MG63 (cell line): ENCODE data around the gene APRT. TPM values are rescaled to one million over a fixed set of nuclear protein-coding genes. Genes with fewer than 3 reads are reported as not detected.

Experiments
- DNase-seq: peaks from one replicate; pipeline ENCODE4 v3.0.0-alpha.2; 2020
- H3K27me3 ChIP-seq: fragments of 250-450 bp; sonication (Bioruptor Pico); 2 replicates; pipeline ENCODE4 v1.5.1; 2020; ENCODE audit warnings: mild to moderate bottlenecking, moderate library complexity
- H3K36me3 ChIP-seq: fragments of 250-450 bp; sonication (Bioruptor Pico); 2 replicates; pipeline ENCODE4 v1.5.1; 2020; ENCODE audit warnings: mild to moderate bottlenecking, moderate library complexity
- H3K4me3 ChIP-seq: fragments of 250-450 bp; sonication (Bioruptor Pico); 2 replicates; pipeline ENCODE4 v1.5.1; 2020; ENCODE audit warnings: mild to moderate bottlenecking, moderate library complexity
- H3K9me3 ChIP-seq: fragments of 250-450 bp; sonication (Bioruptor Pico); 2 replicates; pipeline ENCODE4 v1.5.1; 2020; ENCODE audit warnings: mild to moderate bottlenecking, moderate library complexity
- total RNA-seq: library from RNA; depleted of rRNA; stranded (reverse); fragments of >200 nt; shearing (Covaris generic); gene quantifications from 2 replicates; pipeline ENCODE4 v1.2.3, GENCODE V29; 2014; ENCODE audit warnings: low replicate concordance

APRT gene
- total RNA-seq, 1 experiment from 2014 or later = 290 TPM

DNA sequence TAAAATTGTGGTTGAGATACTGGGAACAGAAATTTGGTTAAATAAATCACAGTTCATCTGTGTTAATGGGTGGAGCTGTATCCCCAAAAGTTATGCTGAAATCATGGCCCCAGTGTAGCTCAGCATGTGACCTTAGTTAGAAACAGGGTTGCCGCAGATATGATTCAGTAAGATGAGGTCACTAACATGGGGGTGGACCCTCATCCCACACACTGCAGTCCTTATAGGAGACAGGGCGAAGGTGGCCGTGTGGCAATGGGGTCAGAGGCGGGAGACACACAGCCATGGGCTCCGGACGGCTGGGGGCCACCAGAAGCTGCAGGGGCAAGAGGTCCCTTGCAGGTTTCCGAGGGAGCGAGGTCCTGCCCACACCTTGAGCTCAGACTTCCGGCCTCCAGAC lies 34.4 kb upstream of the APRT start:
- no peaks in the 10 kb centered on the region for H3K9me3 ChIP-seq
- no peak for DNase-seq
- no peaks in the 10 kb centered on the region for H3K36me3 ChIP-seq
- H3K4me3 ChIP-seq = no peak overlapping the region
- no peaks in the 10 kb centered on the region for H3K27me3 ChIP-seq

- no peaks in the 10 kb centered on the region for H3K9me3 ChIP-seq
- no peak overlapping the region for H3K4me3 ChIP-seq
- no peaks in the 10 kb centered on the region for H3K36me3 ChIP-seq
- no peaks in the 10 kb centered on the region for H3K27me3 ChIP-seq
- DNase-seq = no peak
Measured at GRCh38 chr16:88844419-88845036, 32.8 kb upstream of the APRT start.

- Histone ChIP-seq H3K9me3 (no peaks in the 10 kb centered on the region), H3K27me3 (no peaks in the 10 kb centered on the region), H3K36me3 (no peaks in the 10 kb centered on the region), H3K4me3 (no peak overlapping the region)
- no peak for DNase-seq
Measured at GRCh38 chr16:88843256-88843655, 31.5 kb upstream of the APRT start.

GRCh38 chr16:88842806-88843205 lies 31.1 kb upstream of the APRT start:
- H3K9me3 ChIP-seq = no peaks in the 10 kb centered on the region
- no peak overlapping the region for H3K4me3 ChIP-seq
- no peaks in the 10 kb centered on the region for H3K36me3 ChIP-seq
- no peaks in the 10 kb centered on the region for H3K27me3 ChIP-seq
- DNase-seq = no peak

DNA sequence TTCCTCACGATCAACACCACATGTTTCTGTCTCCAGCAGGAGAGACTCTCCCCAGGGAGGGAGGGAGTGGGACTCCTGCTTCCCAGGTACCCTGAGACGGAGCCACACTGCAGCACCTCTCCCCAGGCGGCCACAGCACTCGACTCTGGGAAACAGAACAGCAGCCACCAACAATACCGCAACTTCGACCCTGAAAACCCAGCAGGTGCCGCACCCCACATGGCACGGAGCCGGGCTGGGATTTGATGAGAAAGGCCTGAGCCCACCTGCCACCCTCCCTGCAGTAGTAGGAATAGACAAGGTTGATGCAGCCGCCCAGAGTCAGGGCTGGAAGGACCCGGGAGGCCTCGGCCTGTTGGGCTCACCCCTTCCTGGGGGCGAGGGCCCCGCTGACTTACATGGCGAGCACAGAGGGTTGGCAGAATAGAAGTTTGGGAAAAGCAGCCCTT lies 30.6 kb upstream of the APRT start:
- H3K4me3 ChIP-seq = no peak overlapping the region
- no peaks in the 10 kb centered on the region for H3K36me3 ChIP-seq
- no peaks in the 10 kb centered on the region for H3K9me3 ChIP-seq
- H3K27me3 ChIP-seq = no peaks in the 10 kb centered on the region
- no peak for DNase-seq

DNA sequence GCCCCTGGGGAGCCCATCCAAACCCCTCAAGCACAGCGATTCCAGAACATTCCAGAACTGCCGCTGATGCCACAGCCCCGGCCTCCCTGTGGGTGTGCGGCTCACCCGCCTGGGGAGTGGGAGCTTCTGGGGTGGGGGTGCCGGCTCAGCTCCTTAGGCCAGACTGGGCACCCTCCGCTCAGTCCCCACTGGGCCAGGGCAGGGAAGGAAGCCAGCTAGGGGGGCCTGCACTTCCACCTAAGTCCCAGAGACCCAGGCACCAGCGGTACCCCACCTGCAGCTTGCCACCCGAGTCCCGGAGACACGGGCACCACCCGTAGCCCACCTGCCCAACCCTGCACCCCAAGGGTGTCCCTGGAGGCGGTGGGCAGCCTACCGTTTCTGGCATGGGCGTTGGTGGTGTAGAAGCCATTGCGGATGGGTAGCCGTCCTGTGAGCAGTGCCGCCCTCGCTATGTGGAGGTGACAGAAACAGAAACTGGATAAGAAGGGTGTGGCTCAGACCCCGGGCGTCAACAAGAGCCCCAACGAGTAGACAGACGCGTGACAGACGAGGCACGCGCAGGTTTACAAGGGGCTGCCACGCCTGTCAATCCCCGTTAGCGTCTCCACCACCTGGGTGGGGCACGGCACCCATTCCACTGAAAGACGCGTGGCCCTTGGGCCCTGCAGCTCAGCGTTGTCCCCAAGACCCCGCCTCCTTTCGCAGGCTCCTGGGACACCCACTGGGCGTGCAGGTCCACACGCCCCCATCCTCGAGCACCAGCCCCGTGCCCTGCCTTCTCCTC lies 30.0 kb upstream of the APRT start:
- Histone ChIP-seq H3K27me3 (no peaks in the 10 kb centered on the region), H3K4me3 (no peak overlapping the region), H3K9me3 (no peaks in the 10 kb centered on the region), H3K36me3 (no peaks in the 10 kb centered on the region)
- DNase-seq = no peak

DNA sequence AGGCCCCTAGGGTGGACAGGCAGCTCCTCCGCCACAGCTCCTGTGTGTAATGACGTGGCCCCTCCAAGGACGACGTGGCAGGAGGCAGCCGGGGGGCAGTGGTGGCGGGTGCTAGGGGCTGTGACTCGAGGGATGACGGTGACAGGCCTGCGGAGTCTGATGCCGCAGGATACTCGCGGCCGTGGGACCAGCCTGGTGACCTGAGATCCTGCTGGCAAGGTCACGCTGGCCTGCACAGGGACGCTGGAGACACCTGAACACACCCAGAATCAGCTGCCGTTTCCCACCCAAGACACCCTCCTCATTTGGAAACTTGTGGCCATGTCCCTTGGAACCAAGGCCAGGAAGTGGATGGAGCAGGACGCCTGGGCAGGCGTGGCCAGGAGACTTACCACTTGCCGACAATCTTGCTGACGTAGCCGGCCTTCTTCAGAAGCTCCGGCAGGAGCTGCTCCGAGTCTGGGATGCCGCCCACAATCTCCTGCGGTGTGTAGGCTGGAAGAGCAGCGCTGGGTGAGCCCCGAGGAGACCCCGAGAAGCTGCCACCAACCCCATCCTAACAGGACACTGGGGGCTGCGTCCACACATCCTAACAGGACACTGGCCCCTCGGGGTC lies 29.0 kb upstream of the APRT start:
- no peak overlapping the region for H3K4me3 ChIP-seq
- H3K36me3 ChIP-seq = no peaks in the 10 kb centered on the region
- no peaks in the 10 kb centered on the region for H3K9me3 ChIP-seq
- no peak for DNase-seq
- H3K27me3 ChIP-seq = no peaks in the 10 kb centered on the region

DNA sequence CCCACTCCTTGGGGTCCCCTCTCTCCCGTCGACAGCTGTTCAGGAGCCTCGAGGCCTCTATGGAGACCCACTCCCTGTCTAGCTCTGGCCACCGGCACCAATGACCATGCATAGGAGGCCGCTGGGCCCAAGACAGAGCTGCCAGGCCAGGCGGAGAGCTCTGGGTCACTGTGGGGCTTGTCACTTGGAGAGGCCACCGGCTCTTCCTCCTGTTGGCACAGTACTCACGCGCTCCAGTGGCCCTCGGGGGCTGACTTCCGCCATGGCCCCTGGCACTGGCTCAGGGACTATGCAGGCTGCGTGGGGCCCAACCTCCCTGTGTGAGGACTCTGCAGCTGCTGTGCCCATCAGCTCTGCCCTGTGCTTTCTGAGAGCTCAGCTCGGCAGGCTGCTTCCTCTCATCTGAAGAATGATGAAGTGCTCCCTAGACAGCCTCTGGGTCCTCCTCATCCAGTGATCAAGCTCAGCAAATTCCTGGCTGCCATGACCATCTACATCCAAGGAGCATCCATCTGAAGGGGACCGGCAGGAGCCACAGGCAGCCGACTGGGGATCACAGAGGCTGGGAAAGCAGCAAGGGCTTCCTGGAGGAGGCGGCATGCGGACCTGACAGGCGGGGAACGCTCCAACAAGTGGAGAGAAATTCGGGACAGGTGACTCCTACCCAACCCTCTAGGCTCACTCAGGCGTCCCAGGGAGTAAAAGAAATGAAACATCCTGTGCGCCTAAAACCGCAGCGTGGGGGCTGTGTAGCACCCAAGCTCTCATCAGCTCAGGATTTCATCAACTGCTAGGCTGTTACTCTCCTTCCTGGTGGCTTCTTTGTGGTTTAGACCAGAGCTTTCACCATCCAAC lies 28.2 kb upstream of the APRT start:
- Histone ChIP-seq H3K4me3 (no peak overlapping the region), H3K9me3 (no peaks in the 10 kb centered on the region), H3K27me3 (no peaks in the 10 kb centered on the region), H3K36me3 (no peaks in the 10 kb centered on the region)
- DNase-seq = no peak

GRCh38 chr16:88839026-88839529 lies 27.4 kb upstream of the APRT start:
- no peak for DNase-seq
- Histone ChIP-seq H3K36me3 (no peaks in the 10 kb centered on the region), H3K27me3 (no peaks in the 10 kb centered on the region), H3K4me3 (no peak overlapping the region), H3K9me3 (no peaks in the 10 kb centered on the region)

GRCh38 chr16:88838566-88838965 lies 26.8 kb upstream of the APRT start:
- DNase-seq = no peak
- H3K36me3 ChIP-seq = no peaks in the 10 kb centered on the region
- H3K27me3 ChIP-seq = no peaks in the 10 kb centered on the region
- no peak overlapping the region for H3K4me3 ChIP-seq
- H3K9me3 ChIP-seq = no peaks in the 10 kb centered on the region

- Histone ChIP-seq H3K27me3 (no peaks in the 10 kb centered on the region), H3K36me3 (no peaks in the 10 kb centered on the region), H3K9me3 (no peaks in the 10 kb centered on the region), H3K4me3 (no peak overlapping the region)
- no peak for DNase-seq
Measured at GRCh38 chr16:88837806-88838205, 26.1 kb upstream of the APRT start.

- no peak overlapping the region for H3K4me3 ChIP-seq
- H3K27me3 ChIP-seq = no peaks in the 10 kb centered on the region
- no peak for DNase-seq
- no peaks in the 10 kb centered on the region for H3K9me3 ChIP-seq
- no peaks in the 10 kb centered on the region for H3K36me3 ChIP-seq
Measured at GRCh38 chr16:88836791-88837190, 25.1 kb upstream of the APRT start.

DNA sequence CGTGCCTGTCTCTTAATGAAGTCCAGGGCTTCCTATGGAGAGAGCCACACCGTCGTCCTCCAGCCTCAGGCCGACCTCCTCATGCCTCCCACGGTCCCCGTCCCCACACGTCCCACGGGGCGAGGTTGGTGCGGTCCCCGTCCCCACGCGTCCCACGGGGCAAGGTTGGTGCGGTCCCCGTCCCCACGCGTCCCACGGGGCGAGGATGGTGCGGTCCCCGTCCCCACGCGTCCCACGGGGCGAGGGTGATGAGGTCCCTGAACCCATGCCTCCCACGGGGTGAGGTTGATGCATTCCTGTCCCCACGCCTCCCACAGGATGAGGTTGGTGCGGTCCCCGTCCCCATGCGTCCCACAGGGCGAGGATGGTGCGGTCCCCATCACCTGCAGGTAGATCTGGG lies 24.1 kb upstream of the APRT start:
- DNase-seq = no peak
- Histone ChIP-seq H3K27me3 (no peaks in the 10 kb centered on the region), H3K36me3 (no peaks in the 10 kb centered on the region), H3K4me3 (no peak overlapping the region), H3K9me3 (no peaks in the 10 kb centered on the region)

DNA sequence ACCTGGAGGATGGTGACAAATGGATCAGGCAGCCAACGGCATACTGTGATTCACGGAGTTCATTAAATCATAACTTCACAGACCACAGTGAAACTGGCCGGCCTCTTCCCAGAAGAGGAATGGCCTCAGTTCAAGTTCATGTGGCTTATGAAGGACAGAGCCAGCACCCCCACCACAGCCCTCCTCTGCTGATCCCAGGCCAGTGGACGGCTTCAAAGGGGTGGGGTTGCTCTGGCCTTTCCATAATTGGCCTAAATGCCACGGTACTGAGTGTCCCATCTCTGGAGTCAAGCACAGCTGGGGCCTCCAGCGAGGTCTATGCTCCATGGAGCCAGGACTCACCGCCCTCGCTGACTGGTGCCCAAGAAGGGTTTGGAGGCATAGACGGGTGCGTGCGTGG lies 23.7 kb upstream of the APRT start:
- H3K27me3 ChIP-seq = no peaks in the 10 kb centered on the region
- no peaks in the 10 kb centered on the region for H3K36me3 ChIP-seq
- no peak overlapping the region for H3K4me3 ChIP-seq
- no peak for DNase-seq
- no peaks in the 10 kb centered on the region for H3K9me3 ChIP-seq

GRCh38 chr16:88834670-88835069 lies 22.9 kb upstream of the APRT start:
- no peaks in the 10 kb centered on the region for H3K27me3 ChIP-seq
- H3K4me3 ChIP-seq = no peak overlapping the region
- DNase-seq = no peak
- H3K36me3 ChIP-seq = no peaks in the 10 kb centered on the region
- H3K9me3 ChIP-seq = no peaks in the 10 kb centered on the region

DNA sequence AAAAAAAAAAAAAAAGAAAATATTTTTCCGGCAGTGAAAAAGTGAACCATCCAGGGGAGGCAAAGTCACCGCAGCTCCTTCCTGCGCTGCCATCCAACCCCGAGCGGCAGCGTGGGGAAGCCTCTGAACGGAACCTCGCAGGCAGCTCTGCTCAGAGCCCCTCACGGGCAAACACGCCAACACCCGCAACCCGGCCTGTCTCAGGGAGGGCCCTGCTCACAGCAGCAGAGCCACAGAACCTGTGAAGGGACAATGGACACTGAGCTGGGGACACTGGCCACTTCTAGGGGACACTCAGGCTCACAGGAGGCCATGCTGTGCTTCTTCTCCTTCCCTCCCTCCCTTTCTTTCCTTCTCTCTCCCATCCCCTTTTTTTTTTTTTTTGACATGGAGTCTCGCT lies 21.4 kb upstream of the APRT start:
- no peak overlapping the region for H3K4me3 ChIP-seq
- no peaks in the 10 kb centered on the region for H3K9me3 ChIP-seq
- H3K27me3 ChIP-seq = no peaks in the 10 kb centered on the region
- no peaks in the 10 kb centered on the region for H3K36me3 ChIP-seq
- no peak for DNase-seq

DNA sequence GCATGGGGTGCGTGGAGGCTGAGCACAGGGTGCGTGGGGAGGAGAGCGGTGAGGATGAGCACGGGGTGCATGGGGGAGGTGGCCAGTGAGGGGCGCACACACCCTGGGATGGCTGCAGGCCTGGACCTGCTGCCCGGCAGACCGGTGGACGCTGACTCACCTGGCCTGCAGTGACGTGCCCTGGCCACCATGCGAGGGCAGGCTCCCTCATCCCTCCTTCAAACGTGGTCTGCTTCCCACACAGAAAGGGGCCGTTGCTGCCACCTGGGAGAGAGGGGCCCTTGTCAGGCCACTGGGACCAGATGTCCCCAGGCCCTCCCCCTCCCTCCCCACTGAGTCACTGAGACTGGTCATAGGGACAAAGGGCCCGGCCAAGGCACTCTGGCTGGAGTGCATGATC lies 20.1 kb upstream of the APRT start:
- H3K27me3 ChIP-seq = no peaks in the 10 kb centered on the region
- no peak for DNase-seq
- no peaks in the 10 kb centered on the region for H3K36me3 ChIP-seq
- H3K9me3 ChIP-seq = no peaks in the 10 kb centered on the region
- H3K4me3 ChIP-seq = no peak overlapping the region
